ENCODE measurements around the gene APOH. TPM values are rescaled to one million over a fixed set of nuclear protein-coding genes. Genes with fewer than 3 reads are reported as not detected.

APOH gene
- total and polyA plus RNA-seq, 9 of the 15 experiments (the other 6 are each of a cell fraction or from before 2014, with no cell fraction given), result 1.1 TPM; not detected in 8

- CTCF ChIA-PET (ENCODE audit: low intra/inter-chr PET ratio), result no interaction called here
- Histone ChIP-seq H3K9me1 (ENCODE audit: control insufficient read depth, insufficient read depth, low read length) (no peaks in the 10 kb centered on the region), H3K36me3 (ENCODE audit: control insufficient read depth, insufficient read depth, low read length) (no peaks in the 10 kb centered on the region), H3K79me2 (ENCODE audit: control insufficient read depth, insufficient read depth, low read length) (no peaks in the 10 kb centered on the region), H3K4me3 (no peak overlapping the region), H4K20me1 (replicated peaks; ENCODE audit: control insufficient read depth, insufficient read depth, low read length) (no peaks in the 10 kb centered on the region), H3K27me3 (ENCODE audit: control insufficient read depth in 2 of 2, insufficient read depth in 2 of 2, low read length in 2 of 2) (peaks cover 0 to 7% of the 10 kb centered on the region in 2 experiments; a peak in 2 of 5 replicates), H3K9me3 (replicated peaks; ENCODE audit: control insufficient read depth, insufficient read depth, low read depth, low read length) (no peaks in the 10 kb centered on the region), H3K4me2 (ENCODE audit: insufficient read depth, low read length) (no peak overlapping the region), H2AFZ (ENCODE audit: low read depth, low read length) (no peak overlapping the region), H3K27ac (ENCODE audit: extremely low read depth, low read depth, low read length) (no peak overlapping the region), H3K4me1 (replicated peaks in 1 of 2; ENCODE audit: control insufficient read depth in 2 of 2, insufficient read depth in 2 of 2, low read length in 2 of 2) (no peaks in the 10 kb centered on the region), H3K9ac (ENCODE audit: insufficient read depth in 1 of 2, low read depth in 2 of 2, low read length in 2 of 2) (no peak overlapping the region)
- no peak for FAIRE-seq
- no peak for ATAC-seq
- TF ChIP-seq THRB (CRISPR knock-in tag; conservative IDR thresholded peaks at IDR 0.05) (no peak), RBM39 (optimal IDR thresholded peaks at IDR 0.05; ENCODE audit: low read depth, low read length) (no peak), NR3C1 (CRISPR knock-in tag; IDR thresholded peaks at IDR 0.05) (no peak), MNT (conservative IDR thresholded peaks at IDR 0.05) (no peak), XRCC3 (IDR thresholded peaks at IDR 0.05) (no peak), ZNF197 (CRISPR knock-in tag; IDR thresholded peaks at IDR 0.05; ENCODE audit: low read depth) (no peak)
- intact Hi-C loops (cut with micrococcal nuclease), result no loop called here
- in situ Hi-C loops (cut with MboI), result no loop called here
- POLR2A ChIA-PET, result interaction anchor here (0.9 kb wide), 1 partner anchor 13 kb away, joined by 3 read pairs; no protein-coding TSS in a partner anchor
- no TSS peak for BruUV-seq (replicated peaks)
- DNase-seq (ENCODE audit: extremely low read depth in 1 of 4, low spot score in 3 of 4), result no peak
Observed at GRCh38 chr17:66183529-66183928, 45.7 kb downstream of the APOH start.

Data from K562 (cell line).